Activated CD4-positive, alpha-beta T cell treated with anti-CD3 and anti-CD28 coated beads, Interleukin-2, amount 50 U/mL, for 1 hour (primary cell): ENCODE results near the gene BCL2L14.

ENCODE experiments used
- DNase-seq: peaks from one replicate; pipeline ENCODE4 v3.0.0-alpha.2; 2020

The BCL2L14 gene

DNA sequence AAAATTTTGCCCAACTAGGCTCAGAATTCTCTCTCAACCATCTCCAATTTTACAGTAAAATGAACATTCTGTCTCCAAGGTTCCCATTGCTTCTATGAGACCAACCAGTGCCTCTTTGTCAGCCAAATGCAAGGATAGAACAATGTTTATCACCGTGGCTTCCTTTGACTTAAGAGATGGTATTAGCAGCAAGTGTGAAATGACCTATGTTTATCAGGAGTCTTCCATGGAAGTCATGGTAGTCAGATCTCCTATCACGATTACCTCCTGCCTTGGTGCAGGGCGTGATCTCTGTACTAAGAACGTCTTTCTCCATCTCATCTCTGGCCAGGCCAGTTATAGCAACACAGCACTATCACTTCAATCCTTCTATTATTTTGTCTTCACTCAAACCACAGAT lies 6.1 kb upstream of the BCL2L14 start:
- no peak for DNase-seq

DNA sequence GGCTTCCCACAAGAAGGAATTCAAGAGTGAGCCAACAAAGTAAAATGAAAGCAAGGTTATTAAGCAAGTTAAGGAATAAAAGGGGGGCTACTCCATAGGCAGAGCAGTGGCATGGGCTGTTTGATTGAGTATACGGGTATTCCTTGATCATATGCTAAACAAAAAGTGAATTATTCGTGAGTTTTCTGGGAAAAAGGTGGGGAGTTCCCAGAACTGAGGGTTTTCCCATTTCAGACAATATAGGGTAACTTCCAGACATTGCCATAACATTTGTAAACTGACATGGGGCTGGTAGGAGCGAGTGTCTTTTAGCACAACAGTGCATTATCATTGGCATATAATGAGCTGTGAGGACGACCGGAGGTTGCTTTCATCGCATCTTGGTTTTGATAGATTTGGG lies 2.0 kb upstream of the BCL2L14 start:
- DNase-seq, result no peak

DNA sequence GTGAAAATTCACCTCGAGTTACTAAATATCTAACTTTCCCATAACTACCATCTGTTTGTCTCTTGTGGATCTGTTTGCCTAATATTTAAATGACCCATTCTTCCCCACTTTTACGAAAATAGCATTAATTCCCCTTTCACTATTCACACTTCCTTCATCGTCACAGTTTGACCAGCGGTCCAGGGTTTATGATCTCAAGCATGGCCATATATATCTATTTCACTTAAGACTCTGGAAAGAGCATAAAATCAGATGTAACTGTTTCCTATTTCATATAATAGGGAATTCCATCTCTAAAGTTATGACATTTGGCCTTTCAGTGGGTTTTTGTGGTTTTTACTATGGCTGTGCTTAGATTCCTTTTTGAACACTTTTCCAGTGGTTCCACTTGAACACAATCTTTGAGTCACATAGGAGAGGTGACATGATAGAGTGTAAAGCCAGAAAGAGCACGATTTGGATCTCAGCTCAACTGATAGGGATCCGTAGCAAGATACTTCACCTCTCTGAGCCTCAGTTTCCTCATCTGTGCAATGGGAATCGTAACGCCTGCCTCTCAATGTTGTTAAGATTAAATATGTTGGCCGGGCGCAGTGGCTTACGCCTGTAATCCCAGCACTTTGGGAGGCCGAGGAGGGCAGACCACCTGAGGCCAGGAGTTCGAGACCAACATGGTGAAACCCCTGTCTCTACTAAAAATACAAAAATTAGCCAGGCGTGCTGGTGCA lies 754 bp upstream of the BCL2L14 start:
- no peak for DNase-seq

DNA sequence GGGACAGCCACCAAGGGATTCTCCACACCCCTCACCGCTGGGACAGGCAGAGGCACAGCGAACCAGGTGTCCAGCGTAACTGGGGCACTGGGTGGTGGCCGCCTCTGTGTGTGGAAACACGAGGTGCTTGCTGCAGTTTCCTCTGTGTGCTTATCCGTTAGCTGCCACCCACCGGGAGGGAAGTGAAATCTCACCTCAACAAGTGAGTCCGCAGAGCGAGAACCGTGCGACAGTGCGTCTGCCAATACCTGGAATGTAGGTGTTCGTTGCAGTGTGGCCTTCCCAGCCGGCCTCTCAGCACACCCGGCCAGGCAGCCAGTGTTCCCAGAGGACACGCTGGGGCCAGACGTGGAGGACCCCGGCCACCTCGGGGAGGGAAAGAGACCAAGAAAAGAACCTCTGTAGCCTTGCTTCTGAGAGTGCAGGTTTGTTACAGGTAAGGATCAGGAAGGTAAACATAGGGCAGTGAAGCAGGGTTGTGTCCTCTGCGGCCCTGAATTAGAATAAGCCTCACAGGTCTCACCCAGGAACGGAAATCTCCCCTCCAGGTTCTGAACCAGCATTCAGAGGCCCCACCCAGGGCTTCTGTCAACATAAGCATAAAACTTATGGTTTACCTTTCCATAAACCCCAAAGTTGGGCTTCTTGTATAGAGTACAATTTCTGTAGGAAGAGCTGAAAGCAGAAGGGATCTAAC lies 1.5 kb downstream of the BCL2L14 start:
- peak; percentile 20 for DNase-seq

DNA sequence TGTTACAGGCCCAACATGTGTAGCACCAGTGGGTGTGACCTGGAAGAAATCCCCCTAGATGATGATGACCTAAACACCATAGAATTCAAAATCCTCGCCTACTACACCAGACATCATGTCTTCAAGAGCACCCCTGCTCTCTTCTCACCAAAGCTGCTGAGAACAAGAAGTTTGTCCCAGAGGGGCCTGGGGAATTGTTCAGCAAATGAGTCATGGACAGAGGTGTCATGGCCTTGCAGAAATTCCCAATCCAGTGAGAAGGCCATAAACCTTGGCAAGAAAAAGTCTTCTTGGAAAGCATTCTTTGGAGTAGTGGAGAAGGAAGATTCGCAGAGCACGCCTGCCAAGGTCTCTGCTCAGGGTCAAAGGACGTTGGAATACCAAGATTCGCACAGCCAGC lies 8.6 kb downstream of the BCL2L14 start:
- no peak for DNase-seq

DNA sequence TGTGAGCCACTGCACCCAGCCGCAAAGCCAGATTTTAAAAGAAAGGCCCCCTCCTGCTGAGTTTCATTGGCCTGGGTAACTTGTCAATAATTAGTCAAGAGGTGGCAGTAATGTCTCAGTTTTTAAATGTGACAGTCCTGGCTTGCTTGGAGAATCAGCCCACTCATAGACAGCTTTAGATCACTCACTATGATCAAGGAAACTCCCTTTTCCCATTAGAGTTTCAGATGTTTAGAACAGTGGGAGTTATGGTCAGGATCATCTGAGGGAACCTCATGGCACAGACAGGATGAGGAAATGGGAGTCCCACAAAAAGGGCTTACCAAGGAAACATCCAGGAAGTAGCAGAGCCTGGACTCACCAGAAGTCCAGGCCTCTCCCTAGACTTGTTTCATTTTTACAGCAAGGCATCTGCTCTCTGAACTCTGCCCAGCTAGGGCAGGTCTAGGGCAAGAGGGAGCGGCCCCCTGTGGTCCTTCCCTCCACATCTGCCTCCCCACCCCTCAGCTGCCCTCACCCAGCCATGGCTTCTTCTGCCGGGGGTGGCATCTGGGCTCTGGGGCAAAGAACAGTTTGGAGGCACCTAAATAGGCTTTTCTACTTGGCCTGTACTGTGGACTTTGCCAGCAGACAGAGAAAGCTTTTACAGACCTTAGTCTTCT lies 11.2 kb downstream of the BCL2L14 start:
- no peak for DNase-seq

DNA sequence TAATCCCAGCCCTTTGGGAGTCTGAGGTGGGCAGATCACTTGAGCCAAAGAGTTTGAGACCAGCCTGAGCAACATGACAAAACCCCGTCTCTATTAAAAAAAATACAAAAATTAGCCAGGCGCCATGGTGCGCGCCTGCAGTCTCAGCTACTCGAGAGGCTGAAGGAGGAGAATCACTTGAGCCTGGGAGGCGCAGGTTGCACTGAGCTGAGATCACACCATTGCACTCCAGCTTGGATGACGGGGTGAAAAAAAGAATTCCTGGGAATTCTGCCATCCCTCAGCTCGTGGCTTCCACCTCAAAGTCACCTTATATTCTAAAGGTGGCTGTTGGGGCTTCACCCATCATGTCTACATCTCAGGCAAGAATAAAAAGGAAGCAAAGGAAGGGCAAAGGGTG lies 12.9 kb downstream of the BCL2L14 start:
- no peak for DNase-seq

DNA sequence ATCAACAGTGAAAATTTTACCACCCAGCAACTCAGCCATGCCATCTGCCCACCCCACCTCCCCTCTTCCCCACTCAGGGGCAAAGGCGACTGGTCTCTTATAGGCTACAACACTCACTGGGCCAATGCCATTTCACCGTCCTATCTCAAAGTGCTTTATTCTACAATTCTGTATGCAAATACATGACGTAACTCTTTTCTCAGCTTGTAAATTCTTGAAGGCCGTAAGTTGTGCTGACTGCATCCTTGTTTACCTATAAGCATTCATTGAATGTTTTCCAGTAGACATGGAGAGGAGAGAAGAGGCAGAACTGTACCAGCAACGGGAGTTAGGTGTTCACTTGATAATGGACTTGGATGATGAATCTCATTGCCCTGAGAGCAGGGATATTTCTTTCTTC lies 15.6 kb downstream of the BCL2L14 start:
- DNase-seq, result no peak

DNA sequence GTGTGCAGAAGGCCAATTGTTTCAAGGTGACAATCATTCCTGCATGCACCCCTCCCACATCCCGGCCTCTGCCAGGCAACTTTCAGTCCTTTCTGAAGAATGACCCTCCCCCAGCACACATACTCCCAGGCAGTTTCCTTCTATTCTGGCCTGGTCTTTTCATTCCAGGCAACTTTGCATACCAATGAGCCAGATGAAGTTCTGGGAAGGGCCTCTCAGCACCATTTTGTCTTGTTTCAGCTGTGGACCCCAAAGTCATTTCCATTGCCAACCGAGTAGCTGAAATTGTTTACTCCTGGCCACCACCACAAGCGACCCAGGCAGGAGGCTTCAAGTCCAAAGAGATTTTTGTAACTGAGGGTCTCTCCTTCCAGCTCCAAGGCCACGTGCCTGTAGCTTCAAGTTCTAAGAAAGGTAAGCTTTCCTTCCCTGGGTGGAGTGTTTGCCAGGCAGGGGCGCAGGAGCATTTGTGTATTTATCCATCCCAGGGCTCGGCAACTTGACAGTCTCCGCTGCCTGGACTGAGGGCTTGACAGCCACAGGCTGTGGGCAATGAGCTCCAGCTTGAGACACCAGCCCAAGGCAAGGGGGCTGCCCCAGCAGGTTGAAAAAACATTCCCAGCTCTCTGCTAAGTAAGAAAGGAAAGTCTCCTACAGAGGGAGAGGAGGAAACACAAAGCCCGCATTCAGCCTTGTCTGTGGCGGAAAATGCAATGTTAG lies 16.4 kb downstream of the BCL2L14 start:
- DNase-seq, result no peak

DNA sequence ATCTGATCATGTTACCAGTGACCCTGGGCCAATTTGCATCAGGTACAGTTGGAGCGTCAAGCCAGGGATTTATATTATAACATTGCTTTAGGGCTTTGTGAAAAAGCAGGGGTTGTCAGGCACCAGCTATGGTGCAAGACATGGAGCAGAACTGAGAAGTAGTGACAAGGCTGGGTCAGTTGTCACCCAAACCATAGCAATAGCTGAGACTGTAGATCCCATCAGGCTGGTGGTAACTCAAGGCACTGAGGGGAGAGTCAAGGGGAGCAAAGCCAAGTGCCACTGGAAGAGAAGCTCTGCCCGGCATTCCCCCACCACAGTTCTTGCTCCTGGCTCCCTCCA lies 16.9 kb downstream of the BCL2L14 start:
- no peak for DNase-seq

DNA sequence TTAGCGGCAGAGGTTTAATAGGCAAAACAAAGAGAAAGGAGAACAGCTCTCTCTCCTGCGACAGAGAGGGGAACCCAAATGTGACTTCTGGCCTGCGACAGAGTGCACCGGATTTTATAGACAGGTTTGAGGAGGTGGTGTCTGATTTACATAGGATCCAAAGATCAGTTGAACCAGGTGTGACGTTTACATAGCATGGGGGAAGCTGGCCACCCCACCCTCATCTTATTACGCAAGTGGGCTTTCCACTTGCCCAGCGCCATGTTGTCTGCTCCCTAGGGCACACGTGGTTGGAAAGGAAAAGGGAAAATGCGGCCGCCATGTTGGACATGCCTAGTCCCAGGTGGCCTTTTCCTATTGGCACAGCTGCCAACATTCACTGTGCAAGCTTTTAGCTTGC lies 17.4 kb downstream of the BCL2L14 start:
- no peak for DNase-seq

DNA sequence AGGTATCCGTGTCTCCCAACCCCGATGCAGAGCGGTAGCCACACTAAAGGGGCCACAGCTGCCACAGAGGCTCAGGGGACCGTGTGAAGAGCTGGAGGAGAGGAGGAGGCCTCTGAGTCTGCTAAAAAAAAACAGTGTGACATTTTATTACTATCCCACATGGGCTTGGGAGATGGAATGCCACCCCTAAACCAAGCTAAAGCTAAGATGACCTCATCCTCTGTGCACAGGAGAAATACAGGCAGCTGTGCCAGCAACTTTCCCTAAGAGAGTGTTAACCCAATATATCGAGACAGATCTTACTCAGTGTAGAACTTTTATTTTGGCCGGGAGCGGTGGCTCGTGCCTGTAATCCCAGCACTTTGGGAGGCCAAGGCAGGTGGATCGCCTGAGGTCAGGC lies 18.0 kb downstream of the BCL2L14 start:
- no peak for DNase-seq

DNA sequence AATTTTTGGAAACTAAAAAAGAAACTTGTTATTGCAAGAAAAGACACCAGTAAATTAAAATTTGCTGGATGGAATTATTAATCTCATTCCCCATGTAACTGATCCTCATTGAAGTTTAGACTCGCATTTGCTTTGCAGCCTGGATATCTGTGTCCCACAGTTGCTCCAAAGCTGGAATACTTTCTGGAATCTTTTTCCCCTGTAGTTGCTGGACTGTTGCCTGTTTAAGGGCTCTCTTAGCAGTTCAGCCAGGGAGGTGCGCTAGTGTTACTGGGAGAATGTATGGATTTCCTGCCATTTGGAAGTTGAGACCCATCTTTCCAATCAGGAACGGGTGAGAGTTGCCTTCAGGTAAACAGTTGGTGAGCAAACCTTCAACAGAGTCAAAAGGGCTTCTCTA lies 20.3 kb downstream of the BCL2L14 start:
- DNase-seq, result no peak

DNA sequence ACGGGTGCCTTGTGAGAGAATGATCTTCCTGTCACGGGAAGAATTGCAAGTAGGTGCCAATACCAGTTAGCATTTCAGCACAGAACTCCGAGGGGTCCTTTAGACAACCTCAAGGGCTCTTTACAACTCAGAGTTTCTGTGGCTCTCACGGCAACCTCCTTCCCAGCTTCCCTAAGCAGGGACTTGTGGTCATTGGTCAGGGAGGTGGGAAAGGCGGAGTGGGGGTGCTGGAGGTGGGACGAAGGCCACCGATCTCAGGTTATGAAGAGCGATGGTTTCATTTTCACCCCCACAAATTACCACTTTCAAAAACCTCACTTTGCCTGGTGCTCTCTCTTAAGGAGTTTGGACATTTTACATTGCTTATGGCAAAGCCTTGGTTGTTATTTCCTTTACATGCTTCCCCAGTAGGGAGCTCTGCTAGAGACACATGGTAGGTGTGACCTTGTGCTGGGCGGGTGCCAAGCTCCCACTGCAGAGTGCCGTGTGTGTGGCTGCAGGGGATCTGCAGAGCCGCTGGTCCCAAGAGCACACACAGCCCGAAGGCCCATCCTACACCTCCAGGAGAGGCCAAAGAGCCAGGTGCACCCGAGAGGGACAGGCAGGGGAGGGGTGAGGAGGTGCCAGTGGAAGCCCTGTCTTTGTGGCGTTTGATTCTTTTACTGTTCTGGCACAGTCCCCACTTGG lies 21.4 kb downstream of the BCL2L14 start:
- DNase-seq, result no peak

DNA sequence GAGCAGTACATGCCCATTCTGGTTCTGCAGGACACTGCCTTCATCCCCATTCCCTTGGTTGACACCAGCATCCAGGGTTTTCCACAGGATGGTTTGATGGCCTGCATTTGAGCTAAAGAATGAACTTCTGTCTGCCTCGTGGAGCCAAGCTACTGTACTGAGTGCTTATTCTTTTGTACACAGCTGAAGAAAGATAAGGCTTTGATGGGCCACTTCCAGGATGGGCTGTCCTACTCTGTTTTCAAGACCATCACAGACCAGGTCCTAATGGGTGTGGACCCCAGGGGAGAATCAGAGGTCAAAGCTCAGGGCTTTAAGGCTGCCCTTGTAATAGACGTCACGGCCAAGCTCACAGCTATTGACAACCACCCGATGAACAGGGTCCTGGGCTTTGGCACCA lies 23.7 kb downstream of the BCL2L14 start:
- DNase-seq, result no peak

DNA sequence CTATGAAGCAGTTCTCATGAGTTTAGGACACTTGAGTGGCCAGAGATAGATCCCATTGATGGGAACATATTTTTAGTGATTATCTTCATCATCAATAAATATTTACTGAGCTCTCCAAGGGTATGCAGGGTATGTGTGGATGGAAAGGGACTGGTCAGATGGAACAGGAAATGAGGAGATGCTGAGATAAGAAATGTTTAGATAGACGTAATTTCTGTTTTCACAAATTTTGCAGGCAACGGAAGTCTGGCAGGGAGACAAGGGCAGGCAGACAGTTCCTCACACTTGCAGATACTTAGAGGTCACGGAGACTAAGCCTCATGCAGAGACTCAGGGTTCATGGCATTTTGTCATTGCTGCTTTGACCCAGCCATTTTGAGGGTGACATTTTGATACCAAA lies 24.3 kb downstream of the BCL2L14 start:
- DNase-seq, result no peak

DNA sequence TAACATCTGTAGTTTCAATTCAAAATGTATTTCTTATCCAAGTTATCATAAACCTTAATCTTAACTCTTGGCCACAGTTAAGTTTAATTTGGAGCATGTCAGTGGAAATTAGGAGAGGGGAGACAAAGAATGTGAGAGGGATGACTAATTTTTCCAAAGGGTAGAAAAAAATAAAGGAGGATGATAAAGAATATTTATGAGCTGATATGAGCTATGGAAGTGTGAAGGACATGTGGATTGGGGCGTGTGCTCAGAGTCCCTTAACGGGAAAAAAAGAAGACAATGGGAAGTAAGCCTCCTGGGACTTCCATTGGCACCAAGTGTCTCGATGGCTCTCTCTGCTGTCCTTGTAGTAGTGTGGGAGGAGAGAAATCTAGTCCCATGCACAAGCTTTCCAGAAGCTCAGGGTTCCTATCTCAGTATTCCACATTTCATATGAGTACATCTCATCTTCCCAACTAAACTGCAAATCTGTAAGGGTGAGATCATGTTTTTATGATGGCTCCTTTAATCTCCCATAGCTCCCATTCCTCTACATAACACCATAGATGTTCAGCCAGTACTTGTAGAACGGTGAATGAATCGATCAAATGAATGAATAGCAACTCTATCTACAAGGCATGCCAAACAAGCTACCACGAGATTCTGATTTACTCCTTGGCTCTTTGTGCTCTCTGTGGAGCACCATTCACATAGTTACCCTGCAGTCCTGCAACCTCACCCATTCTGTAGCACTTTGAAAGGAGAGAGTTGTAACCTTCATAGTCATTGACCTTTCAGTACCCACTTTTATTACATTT lies 27.4 kb downstream of the BCL2L14 start:
- no peak for DNase-seq

DNA sequence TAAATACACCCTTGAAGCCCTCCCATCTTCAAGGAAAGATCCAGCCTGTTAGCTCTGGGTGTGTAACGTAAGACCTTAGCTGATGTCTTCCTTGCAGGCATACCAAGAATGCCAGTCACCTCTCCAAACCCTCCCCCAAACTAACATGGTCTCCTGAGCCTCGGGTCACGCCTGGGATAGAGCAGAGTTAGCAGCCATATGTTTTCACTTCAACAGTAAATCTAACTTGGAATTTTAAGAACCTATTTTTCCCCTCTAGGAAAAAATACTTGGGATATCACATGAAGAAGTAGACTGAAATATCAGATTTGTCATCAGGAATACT lies 27.9 kb downstream of the BCL2L14 start:
- DNase-seq, result no peak

DNA sequence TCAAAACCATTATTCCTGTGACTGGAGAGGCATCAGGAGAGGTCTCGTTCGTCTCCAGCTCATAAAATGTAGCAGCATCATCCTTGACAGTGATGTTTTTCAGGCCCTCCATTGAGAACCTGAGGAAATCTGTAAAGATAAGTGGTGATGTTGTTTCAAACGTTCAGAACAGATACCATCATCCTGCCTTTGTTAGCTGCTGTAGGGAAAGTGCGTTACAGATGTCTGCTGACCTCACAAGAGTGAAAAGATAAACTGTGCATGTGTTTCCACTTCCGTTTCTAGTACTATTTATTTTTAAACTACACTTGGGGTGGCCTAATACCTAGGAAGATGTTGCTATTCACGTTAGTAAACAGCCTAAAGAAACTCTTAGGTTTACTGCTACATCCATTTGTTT lies 28.4 kb downstream of the BCL2L14 start:
- DNase-seq, result no peak

DNA sequence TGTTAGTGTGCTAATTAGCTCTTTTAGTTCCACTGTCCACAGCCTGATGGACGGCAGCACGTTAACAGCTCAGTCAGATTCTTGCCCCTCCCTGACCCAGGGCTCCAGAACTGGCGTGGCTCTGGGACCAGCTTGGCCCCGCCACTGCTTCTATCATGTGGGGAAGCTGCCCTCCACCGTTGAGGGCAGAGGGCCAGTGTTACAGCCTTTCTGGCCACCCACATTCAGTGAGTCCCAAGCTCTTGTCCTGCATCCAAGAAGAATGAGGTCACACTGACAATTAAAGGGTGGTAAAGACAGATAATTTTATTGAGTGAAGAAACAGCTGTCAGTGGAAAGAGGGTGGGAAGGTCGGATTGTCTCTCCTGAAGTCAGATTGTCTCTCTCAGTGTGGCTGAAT lies 36.9 kb downstream of the BCL2L14 start:
- no peak for DNase-seq

DNA sequence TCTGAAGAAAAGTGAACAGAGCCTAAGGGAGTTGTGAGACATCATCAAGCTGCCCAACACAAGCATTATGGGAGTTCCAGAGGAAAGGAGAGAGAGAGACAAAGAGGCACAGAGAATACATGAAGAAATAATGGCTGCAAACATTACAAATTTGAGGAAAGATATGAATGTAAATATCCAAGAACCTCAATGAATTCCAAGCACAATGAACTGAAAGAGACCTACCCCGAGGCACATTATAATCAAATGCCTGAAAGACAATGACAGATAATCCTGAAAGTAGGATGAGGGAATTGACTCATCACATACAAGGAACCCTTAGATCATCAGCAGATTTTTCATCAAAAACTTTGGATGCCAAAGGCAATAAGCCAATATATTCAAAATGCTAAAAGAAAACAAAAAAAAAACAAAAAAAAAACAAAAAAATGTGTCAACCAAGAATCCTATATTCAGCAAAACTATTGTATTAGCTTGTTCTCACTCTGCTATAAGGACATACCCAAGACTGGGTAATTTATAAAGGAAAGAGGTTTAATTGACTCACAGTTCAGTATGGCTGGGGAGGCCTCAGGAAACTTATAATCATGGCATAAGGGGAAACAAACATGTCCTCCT lies 37.8 kb downstream of the BCL2L14 start:
- DNase-seq, result no peak
